Stomach (tissue), 9 donors: ENCODE data around the gene SLC43A1. TPM values are rescaled to one million over a fixed set of nuclear protein-coding genes. Genes with fewer than 3 reads are reported as not detected.
A peak's percentile ranks its signal among the peaks of the same experiment; 100 is the strongest.

Source experiments
- DNase-seq, 2 donors: peaks; one replicate each; pipeline versions ENCODE4 v3.0.0 to v3.0.0-alpha.2; 2013 to 2019
- H3K27ac ChIP-seq, 5 donors: fragments of 200-600 bp in 4 of 5; sonication (generic) in 4 of 5; one replicate each; pipeline ENCODE4 v1.5.1; 2013 to 2019; ENCODE audit warnings: mild to moderate bottlenecking in 1 of 5, moderate library complexity in 1 of 5
- H3K27me3 ChIP-seq, 3 donors: fragments of 200-600 bp; sonication (generic); one replicate each; pipeline ENCODE4 v1.5.1; 2017 to 2019; ENCODE audit warnings: mixed run types in 1 of 3
- H3K36me3 ChIP-seq, 4 donors: fragments of 200-600 bp; sonication (generic); 1 replicate in 3 of 4; 2 replicates in 1 of 4; pipeline ENCODE4 v1.5.1; 2016 to 2019
- H3K4me1 ChIP-seq, 4 donors: fragments of 200-600 bp; sonication (generic); one replicate each; pipeline ENCODE4 v1.5.1; 2016 to 2019
- H3K4me3 ChIP-seq, 4 donors: fragments of 200-600 bp; sonication (generic) in 3 of 4; one replicate each; pipeline ENCODE4 v1.5.1; 2016 to 2019; ENCODE audit warnings: mild to moderate bottlenecking in 1 of 4
- H3K9me3 ChIP-seq, 4 donors: fragments of 200-600 bp; sonication (generic); one replicate each; pipeline ENCODE4 v1.5.1; 2016 to 2019
- CTCF ChIP-seq, 7 experiments: fragments of 450-650 bp in 4 of 7; fragments of 200-600 bp in 3 of 7; sonication (generic) in 3 of 7; IDR thresholded peaks; one replicate each; pipeline ENCODE4 v1.5.1; 2016 to 2019; ENCODE audit warnings: antibody characterized with exemption in 7 of 7, control low read depth in 2 of 7, mild to moderate bottlenecking in 1 of 7
- EP300 ChIP-seq: sonication (generic); formaldehyde crosslinking; IDR thresholded peaks from one replicate; pipeline ENCODE4 v1.6.1; 2017; ENCODE audit warnings: antibody characterized with exemption
- POLR2A ChIP-seq, 4 donors: fragments of 450-650 bp; IDR thresholded peaks; one replicate each; pipeline ENCODE4 v1.6.1; 2016; ENCODE audit warnings: antibody characterized with exemption in 4 of 4, control low read depth in 2 of 4, mild to moderate bottlenecking in 1 of 4, moderate library complexity in 1 of 4
- POLR2AphosphoS5 ChIP-seq, 3 donors: sonication (generic); formaldehyde crosslinking; IDR thresholded peaks; one replicate each; pipeline ENCODE4 v1.6.1; 2016; ENCODE audit warnings: antibody characterized with exemption in 3 of 3
- WGBS, 5 donors: extraction: QIAGEN DNeasy Blood & Tissue Kit in 3 of 5; methylation state at CpG; one replicate each; pipeline versions ENCODE4 v1.1.5 to v1.1.7; 2013 to 2018; 5-methylcytosine and 5-hydroxymethylcytosine counted together
- intact Hi-C: fragments of 100-400 bp; cut with DNase I; formaldehyde crosslinking; loops from one replicate; pipeline ENCODE4 v1.15.1; 2023; ENCODE audit warnings: low total_unique reads
- polyA plus RNA-seq, 3 donors: library from polyadenylated mRNA; stranded (reverse); fragments of 200-250 nt; gene quantifications; one replicate each; pipeline ENCODE4 v1.2.3, GENCODE V29; 2013
- total RNA-seq, 5 donors: library from RNA; depleted of rRNA; stranded (reverse); fragments of >200 nt; gene quantifications; one replicate each; pipeline versions ENCODE4 v1.1.0 to v1.2.3, GENCODE V29; 2014 to 2016
- donor health status: healthy with polysubstance abuse.
- donor health status: Bipolar disorder and iron deficiency.
- donor health status: healthy.

SLC43A1 gene
- total and polyA plus RNA-seq, 8 donors = 10.5 to 38.4 (median 19.1) TPM

- Histone ChIP-seq H3K27me3 (peaks cover 0 to 61% (median 8%) of the 10 kb centered on the region in 3 donors), H3K4me1 (peaks cover 22 to 56% (median 38%) of the 10 kb centered on the region in 4 donors), H3K4me3 (peak overlapping the region; percentile 51 to 61 (median 52)), H3K36me3 (no peaks in the 10 kb centered on the region), H3K9me3 (no peaks in the 10 kb centered on the region), H3K27ac (peak overlapping the region; percentile 73 to 89 (median 84))
- TF ChIP-seq POLR2AphosphoS5 (IDR thresholded peaks at IDR 0.05) (peak in 1 of 3 donors; percentile 43), CTCF (IDR thresholded peaks at IDR 0.05) (peak in 4 of 7 experiments; percentile 20 to 62 (median 36)), EP300 (no peak), POLR2A (IDR thresholded peaks at IDR 0.05) (no peak)
- intact Hi-C loops = no loop called here
- peak; percentile 68 to 77 for DNase-seq
- 5 to 14% (median 9%) methylated on average over 22 to 27 of the region's 27 CpGs for WGBS, 5 donors
These were observed 38.6 kb downstream of the SLC43A1 start for GRCh38 chr11:57476757-57477506.

GRCh38 chr11:57476047-57476756, 39.3 kb downstream of the SLC43A1 start:
- Histone ChIP-seq H3K27me3 (peaks cover 0 to 63% (median 8%) of the 10 kb centered on the region in 3 donors), H3K27ac (peak overlapping the region; percentile 73 to 89 (median 84)), H3K36me3 (no peaks in the 10 kb centered on the region), H3K9me3 (no peaks in the 10 kb centered on the region), H3K4me1 (peaks cover 22 to 56% (median 38%) of the 10 kb centered on the region in 4 donors), H3K4me3 (peak overlapping the region; percentile 51 to 61 (median 52))
- DNase-seq = peak; percentile 65 to 82
- TF ChIP-seq POLR2AphosphoS5 (IDR thresholded peaks at IDR 0.05) (peak in 1 of 3 donors; percentile 10), CTCF (IDR thresholded peaks at IDR 0.05) (no peak)
- intact Hi-C loops = no loop called here
- WGBS, 5 donors = 3 to 11% (median 3%) methylated on average over 30 to 80 of the region's 80 CpGs

GRCh38 chr11:57475671-57476046, 39.8 kb downstream of the SLC43A1 start:
- peaks cover 0 to 66% (median 8%) of the 10 kb centered on the region in 3 donors for H3K27me3 ChIP-seq
- intact Hi-C loops = no loop called here
- no peaks in the 10 kb centered on the region for H3K36me3 ChIP-seq
- no peak for DNase-seq
- peaks cover 22 to 56% (median 38%) of the 10 kb centered on the region in 4 donors for H3K4me1 ChIP-seq
- TF ChIP-seq EP300 (no peak), CTCF (IDR thresholded peaks at IDR 0.05) (no peak), POLR2AphosphoS5 (IDR thresholded peaks at IDR 0.05) (no peak), POLR2A (IDR thresholded peaks at IDR 0.05) (no peak)
- 66 to 87% (median 78%) methylated on average over 5 of the region's 5 CpGs for WGBS, 5 donors
- H3K27ac ChIP-seq = peak overlapping the region in 2 of 5 donors; percentile 82 to 89
- peak overlapping the region; percentile 51 to 61 (median 52) for H3K4me3 ChIP-seq
- no peaks in the 10 kb centered on the region for H3K9me3 ChIP-seq

GRCh38 chr11:57475191-57475590, 40.3 kb downstream of the SLC43A1 start:
- Histone ChIP-seq H3K27me3 (peaks cover 0 to 61% (median 8%) of the 10 kb centered on the region in 3 donors), H3K4me3 (no peak overlapping the region), H3K4me1 (peaks cover 22 to 56% (median 38%) of the 10 kb centered on the region in 4 donors), H3K27ac (no peak overlapping the region), H3K36me3 (no peaks in the 10 kb centered on the region), H3K9me3 (no peaks in the 10 kb centered on the region)
- no peak for DNase-seq
- TF ChIP-seq EP300 (no peak), POLR2AphosphoS5 (IDR thresholded peaks at IDR 0.05) (no peak), CTCF (IDR thresholded peaks at IDR 0.05) (no peak), POLR2A (IDR thresholded peaks at IDR 0.05) (no peak)
- intact Hi-C loops = no loop called here
- 22 to 74% (median 63%) methylated on average over 1 of the region's 1 CpG for WGBS, 5 donors
